IPS-NIHi7 (cell line): ENCODE measurements around the gene MGAT5.

Experiments
- DNase-seq: peaks from one replicate; pipeline ENCODE4 v3.0.0; 2012; ENCODE audit warnings: mixed read lengths; ENCODE audit errors: extremely low spot score

The MGAT5 gene

DNA sequence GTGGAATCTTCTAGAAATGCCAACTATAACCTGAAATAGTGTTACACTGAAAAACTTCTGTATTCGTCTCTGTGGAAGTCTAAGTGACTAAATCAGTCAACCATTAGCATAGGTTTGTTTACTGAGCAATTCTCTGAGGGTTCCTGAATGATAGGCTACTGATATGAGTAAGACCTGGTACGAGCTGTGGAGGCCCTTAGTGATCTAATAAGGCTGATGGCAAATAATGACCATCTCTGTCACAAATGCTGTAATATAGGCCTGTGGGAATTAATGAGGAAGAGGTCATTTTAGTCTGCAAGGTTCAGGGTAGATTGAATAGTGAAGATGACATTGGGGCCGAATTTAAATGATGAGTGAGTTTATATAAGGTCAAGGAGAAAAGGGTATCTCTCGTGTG, 82.5 kb downstream of the MGAT5 start:
- DNase-seq: no peak

DNA sequence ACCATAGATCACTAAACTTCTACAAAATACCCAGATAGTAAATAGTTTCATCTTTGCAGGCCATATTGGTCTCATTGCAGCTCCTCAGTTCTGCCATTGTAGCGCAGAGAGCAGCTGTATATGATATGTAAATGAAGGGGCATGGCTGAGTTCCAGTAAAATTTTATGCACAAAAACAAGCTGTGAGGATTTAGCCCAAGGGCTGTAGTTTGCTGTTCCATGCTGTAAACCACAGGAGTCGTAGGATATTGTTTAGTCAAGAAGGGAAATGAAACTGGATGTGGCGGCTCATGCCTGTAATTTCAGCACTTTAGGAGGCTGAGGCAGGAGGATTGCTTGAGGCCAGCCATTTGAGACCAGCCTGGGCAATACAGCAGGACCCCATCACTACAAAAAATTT, 83.0 kb downstream of the MGAT5 start:
- DNase-seq: no peak

DNA sequence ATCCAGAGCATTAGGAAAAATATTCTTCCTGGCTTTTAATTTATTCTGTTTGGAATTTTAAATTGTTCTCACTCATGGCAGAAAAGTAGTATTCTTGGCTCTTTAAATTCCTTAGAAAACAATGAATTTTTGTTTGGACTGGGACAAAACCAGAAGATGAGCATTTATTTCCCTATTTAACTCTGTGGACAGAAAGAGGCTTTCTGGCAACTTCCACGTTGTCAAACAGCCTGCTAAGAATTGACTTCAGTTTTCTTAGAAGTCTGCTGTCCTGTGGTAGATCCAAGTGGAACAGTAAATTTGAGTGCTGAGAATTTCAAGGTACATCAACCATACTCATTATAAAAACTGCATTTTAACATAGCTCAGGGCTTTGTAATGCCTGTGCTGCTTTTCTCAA, 83.8 kb downstream of the MGAT5 start:
- DNase-seq: no peak

DNA sequence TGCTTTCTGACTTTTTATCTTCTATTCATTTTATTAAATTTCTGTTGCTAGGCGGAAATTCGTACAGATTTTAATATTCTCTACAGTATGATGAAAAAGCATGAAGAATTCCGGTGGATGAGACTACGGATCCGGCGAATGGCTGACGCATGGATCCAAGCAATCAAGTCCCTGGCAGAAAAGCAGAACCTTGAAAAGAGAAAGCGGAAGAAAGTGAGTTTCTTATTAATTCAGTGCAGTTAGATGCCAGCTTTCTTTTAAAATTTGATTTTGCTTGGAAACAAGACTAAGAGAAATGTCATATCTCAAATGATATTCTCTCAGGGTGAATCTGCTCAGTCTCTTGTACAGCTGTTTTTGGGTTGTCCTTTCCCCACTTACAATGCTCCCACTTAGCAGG, 84.3 kb downstream of the MGAT5 start:
- no peak for DNase-seq

DNA sequence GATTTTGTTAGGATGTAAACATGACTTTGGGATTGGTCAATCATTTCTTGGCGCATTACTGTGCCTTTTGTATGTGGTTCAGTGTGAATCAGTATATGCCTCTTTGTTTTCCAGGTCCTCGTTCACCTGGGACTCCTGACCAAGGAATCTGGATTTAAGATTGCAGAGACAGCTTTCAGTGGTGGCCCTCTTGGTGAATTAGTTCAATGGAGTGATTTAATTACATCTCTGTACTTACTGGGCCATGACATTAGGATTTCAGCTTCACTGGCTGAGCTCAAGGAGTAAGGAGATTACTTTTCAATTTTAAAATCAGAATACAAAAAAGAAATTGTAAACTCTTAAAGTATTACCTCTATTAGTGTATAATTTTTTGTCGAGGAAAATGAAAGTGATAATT, 87.6 kb downstream of the MGAT5 start:
- no peak for DNase-seq

DNA sequence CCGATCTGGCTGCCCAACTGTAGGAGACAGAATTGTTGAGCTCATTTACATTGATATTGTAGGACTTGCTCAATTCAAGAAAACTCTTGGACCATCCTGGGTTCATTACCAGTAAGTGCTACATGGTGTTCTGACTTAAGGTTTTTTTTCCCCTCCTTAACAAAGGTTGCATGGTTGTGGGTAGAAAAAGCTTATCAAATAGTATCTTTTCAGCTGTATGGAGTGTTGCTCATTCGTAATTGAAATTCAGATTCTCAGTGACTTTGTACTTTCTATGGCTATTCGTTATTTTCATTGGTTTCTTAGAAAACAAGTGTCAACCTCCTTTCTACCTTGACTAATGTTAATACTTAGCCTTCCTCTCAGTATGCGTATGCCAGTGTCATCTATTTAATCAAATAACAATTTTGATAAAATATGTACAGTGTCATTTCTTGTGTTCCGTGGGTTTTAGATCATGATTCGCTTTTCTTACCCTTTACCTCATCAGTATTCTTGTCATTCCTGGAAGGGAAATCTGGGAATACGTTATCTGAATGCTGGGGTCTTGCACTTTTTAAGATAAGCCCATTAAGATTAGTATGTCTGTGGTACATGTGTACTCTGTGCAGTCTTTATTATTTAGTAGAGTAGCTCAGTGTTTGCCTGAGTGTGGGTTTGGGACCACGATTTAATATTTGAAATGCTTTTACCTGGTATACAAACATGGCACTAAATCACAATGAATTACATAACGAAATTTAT, 91.3 kb downstream of the MGAT5 start:
- DNase-seq: no peak

DNA sequence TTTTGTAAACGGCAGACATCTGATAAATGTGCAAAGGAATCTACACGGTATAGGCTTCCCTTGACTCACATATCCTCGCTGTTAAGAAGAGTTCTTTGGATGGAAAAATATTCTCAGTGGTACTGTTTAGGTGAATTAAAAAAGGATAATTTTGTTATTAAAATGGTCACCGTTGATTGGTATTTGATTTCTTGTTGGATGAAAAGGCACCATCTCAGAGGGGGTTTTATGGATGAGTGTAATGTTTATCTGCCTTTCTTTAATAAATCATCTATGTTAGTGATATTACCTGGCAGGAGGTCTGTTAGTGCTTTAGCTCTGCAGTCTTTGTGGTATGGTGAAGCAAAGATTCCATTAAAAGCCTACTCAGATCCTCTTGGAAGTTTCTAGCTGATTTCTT, 92.3 kb downstream of the MGAT5 start:
- no peak for DNase-seq

DNA sequence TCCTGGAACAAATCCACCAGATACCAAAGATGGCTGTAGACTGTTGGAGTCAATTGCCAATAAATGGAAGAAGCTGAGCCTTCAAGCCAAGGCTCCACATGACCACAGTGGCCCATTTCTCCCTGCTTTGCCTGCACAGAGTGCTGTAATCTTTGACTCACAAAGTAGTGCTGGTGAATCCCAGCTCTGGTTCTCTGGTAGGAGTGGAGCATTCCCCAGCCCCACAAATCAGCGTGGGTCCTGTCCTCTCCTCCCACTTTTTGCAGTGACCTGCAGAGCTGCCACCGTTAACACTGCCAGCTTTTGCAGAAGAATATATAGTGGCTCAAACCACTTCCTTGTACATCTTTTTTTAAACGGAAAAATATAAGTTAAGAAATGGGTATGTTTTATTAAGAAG, 93.9 kb downstream of the MGAT5 start:
- peak; percentile 38 for DNase-seq

DNA sequence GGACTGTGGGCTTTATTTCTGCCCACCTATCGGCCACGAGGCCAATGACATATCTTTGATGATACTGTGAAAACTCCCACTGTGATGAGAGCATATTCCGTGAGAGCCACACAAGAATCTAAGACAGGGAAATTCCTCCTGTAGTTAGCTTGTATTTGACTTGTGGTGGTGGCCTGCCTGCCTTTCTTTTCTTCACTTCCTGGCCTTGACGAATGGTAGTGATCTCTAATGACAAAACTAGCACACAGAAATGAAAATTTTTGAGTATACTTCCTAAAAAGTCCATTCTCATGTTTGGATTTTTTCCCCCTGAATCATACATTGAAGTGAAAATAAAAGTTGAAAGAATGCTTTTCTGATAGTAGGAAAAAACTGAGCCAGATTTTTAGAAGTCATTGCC, 94.4 kb downstream of the MGAT5 start:
- no peak for DNase-seq

DNA sequence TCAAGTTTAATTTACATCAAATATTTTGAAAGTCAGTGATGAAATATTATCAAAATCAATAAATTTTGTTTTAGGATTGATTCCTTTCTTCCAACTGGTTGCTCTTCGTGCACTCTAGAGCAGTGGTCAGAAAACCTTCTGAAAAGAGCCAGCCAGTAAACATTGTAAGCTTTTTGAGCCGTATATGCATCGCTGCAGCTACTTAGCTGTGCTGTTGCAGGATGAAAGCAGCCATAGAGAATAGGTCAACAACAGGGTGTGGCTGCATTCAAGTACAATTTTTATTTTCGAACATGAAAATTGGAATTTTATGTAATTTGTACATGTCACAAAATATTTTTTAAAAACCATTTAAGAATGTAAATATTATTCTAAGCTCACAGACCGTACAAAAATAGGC, 94.9 kb downstream of the MGAT5 start:
- no peak for DNase-seq

DNA sequence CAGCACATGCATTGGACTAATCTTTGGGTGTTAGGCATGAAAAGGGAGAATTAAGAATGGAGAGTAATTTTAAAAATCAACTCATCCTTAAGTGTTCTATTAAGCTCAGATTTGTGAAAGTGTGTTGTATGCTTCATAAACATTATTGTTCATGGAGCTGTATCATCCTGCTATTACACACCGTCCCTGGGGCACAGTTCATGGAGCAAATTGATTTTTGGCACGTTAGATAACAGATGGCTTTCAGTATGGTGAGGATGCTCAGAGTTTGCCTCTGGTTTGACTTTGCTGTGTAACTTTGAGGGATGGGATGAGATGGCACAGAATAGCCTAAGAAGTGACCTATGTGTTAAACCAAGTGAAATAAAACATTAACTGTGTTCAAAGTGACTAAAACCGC, 97.1 kb downstream of the MGAT5 start:
- no peak for DNase-seq

DNA sequence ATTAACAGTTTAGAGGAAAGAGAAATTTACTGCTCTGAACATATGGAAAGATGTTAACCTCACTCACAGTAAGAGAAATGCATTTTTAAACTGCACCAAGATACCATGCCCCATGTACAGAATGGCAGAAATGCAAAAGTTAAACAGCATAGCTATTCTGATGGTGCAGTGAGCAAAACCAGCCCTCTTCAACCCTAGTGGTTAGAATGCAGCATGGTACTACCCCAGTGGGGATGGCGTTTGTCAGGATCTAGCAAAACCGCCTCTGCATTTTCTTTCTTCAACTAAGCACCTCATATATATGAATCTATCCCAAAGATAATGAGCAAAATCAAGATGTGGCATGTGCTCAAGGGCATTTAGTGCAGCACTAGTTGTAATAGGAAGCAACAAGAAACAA, 98.0 kb downstream of the MGAT5 start:
- no peak for DNase-seq

DNA sequence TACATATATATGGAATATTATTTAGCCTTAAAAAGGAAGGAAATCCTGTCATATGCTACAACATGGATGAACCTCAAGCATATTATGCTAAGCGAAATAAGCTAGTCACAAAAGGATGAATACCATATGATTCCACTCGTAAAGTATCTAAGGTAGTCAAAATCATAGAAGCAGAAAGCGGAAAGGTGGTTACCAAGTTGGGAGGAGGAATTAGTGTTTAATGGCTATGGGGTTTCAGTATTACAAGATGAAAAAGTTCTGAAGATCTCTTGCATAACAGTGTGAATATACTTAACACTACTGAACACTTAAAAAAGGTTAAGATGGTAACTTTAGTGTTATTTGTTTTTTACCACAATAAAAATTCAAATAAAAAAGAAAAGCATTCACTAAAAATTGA, 99.0 kb downstream of the MGAT5 start:
- DNase-seq: no peak

DNA sequence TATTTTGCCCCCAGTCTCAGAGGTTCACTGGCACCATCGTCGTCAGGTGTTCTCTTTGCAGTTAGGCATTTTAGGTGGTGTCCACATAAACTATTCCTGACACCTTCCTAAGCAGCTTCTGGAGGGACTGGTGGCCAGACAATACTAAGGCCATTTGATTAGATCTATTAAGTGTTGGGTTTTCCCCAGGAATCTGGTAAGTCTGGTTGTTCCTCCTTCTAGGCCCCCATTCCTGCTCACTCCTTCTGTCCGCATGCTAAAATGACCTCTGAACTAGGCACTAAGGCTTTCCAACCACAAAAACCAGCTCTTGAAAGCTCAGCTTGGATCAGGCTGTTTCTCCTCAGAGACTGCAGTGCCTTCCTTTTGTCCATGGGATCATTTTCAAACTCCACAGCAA, 100.7 kb downstream of the MGAT5 start:
- DNase-seq: no peak

DNA sequence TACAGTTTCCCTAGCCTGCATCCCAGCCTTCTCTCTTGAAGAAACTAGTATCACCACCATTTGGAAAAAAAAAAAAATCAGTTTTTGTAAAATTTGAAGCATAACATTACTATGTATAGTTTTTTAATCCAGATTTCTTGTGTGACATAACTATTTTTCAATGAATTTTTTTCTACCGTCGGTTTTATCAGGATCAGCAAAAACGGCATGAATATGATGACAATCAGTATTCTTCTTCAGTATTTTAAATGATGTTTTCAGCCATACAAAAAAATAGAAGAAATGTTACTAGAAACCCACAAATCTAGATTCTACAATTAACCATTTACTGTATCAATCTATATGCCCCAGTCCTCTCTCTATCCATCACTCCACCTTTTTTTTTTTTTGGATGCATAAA, 103.9 kb downstream of the MGAT5 start:
- no peak for DNase-seq

DNA sequence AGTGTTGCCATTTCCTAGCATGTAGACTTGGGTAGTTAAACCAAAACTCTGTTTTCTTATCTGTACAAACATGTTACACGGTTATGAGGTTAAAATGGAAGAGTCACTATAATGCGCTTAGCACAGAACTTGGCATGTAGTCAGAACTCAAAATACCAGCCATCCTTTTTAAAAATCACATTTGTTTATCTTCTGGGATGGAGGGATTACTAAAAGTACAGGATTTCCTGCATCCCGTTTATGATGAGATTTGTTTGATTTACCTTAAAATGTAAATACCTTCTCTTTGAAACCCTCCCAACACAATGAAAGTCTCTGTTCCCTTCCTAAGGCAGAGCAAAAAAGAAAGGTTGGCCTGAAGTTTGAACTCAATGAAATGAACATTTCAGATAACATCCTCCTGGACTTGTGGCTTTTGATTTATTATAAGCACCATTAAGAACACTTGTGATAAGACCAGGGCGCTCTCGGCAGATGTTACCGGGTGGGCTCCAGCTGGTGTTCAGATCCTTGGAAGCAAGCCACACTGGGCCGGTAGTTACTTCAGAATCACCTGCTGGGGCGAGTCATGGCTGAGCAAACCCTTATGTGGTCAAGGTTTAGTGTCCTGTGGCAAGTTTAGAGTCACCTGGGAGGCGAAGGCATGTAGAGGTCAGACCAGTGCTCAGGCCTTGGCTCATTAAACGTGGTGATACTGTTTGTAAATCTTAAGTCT, 105.7 kb downstream of the MGAT5 start:
- DNase-seq: no peak

DNA sequence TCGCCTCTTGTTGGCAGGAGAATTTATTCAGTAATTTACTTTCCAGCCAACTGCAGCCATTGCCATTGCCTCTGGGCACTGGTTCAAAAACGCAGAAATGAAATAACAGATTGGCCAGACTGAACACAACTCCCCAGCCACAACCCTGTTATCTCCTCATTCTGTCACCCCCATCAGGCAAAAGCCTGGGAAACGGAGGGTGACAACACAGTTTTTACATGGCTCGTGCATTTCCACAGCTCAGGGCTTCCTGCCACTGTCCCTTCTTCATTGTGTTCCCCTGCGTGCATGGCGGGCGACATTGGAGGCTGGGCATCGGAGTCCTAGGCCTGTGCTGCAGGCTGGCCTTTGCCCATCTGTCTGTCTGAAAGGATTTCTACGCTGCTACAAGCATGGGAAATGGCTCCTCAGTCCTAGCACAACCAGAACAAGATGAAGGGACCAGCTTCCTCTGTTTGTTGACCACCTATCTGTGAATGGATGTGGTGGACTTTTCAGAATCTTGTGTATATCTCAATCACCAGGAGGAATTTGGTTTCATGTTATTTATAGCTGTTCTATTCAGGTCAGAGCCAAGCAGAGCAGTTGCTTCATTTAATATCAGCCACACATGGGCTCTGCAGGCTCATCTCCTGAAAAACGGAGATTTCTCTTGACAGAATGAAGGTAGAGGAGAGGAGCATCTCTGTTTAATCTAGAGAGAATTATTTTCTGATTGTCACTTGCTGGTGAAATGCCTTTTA, 107.0 kb downstream of the MGAT5 start:
- DNase-seq: no peak

DNA sequence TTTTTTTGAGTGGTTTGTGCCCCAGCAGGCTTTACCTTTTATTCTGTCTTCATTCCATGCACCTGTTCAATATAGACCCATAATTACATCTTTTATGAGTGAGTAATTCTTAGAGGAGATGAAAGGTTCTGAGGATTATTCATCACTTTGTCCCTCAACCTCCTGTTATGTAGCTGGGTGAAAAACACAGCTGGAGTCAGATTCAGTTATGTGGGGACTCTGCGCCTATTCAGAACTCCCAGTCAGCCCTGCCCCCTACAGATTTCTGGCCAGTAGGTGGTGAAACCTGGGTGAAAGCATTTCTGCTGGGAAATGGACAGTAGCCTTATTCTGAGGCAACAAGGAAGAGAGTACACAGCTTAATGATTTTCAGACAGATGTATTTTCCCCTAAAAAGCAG, 107.8 kb downstream of the MGAT5 start:
- DNase-seq: no peak

DNA sequence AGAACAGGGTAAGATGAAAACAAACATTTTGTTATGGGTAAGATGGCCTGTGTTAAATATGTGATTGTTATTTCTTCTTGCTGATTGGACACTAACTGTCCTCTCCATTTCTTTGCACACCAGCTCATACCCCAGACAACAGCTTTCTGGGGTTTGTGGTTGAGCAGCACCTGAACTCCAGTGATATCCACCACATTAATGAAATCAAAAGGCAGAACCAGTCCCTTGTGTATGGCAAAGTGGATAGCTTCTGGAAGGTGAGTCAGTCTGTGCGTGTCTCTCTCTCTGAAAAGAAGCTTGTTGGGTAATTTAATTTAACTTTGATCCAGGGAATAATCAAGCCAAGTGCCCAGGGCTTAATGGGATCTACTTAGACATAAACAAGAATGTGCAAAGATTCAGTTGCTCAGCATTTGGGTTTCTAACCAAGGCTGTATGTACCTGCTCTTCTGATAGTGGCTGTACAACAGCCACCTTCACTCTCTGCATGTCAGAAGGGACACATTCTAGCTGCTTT, 108.3 kb downstream of the MGAT5 start:
- DNase-seq: no peak

DNA sequence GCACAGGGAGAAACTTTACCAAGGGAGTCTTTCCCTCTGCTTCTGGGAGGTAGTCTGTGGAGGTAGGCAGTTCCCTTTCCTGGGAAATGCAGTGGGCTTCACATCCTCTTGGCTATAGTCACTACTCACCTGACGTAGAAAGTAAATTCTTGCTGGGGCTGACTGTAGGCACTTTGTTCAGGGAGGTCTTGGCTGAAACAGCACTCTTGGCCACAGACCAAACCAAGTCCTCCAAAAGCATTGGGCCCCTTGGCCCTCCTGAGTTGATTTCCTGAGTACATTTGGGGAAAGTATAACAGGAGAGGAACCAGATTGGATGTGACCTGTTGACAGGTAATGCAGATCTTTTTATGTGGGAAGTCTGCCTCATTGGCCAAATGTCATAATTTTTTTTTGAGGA, 108.9 kb downstream of the MGAT5 start:
- no peak for DNase-seq

DNA sequence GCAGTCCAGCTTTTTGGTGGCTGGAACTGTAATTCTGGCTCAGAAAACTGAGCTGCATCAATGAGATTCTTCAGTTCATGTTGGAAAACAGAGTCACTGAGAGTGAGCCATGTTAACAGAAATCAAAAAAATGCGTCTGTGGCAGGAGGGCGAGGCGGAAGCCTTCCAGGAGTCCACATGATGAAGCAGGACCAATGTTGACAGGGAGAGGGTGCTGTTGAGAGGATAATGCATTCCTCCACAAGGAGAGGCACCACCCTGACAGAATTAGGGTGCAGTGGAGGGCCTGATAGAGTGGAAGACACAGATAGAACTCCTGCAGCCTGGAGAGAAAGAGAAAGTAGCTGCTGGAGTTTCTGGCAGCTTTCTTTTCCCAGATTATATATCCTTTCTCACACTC, 111.5 kb downstream of the MGAT5 start:
- DNase-seq: peak; percentile 60

DNA sequence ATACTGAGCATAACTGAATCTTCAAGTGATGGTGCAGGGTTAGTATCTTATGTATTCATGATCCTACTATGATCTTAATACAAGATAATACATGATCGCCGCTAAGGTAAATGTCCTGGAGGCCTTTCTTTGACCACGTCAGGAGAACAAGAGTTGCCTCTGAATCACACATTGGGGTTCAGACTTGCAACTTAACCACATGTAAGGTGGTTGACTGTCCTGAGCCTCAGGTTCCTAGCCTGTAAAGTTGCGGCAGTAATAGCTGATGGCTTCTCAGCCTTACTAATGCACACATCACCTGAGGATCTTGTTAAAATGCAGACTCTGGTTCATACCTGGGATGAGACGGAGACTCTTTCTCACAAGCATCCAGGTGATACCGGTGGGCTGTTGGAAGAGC, 112.5 kb downstream of the MGAT5 start:
- no peak for DNase-seq

DNA sequence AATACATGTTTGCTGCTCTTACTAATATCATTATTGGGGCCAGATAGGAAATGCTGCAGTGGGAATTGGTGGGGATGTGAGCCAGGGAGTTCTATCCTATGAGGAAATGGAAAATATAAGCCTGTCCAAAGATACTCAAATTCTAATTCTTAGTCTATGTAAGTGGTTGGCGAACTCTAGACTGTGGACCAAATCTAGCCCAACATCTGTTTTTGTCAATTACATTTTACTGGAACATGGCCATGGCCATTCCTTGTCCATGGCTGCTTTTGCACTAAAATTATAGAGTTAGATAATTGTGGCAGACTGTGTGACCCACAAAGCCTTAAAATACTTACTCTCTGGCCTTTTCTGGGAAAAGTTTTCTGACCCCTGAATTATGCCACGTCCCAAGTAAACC, 113.3 kb downstream of the MGAT5 start:
- DNase-seq: no peak
